SKM-1 treated with dmso at 0.1 percent for 144 hours (cell line): ENCODE results near the gene RFFL.

Source experiments
- DNase-seq: peaks from one replicate; lab custom pipeline; 2025; ENCODE audit not compliant: unreplicated experiment; lab: John Stamatoyannopoulos, UW

RFFL gene

DNA sequence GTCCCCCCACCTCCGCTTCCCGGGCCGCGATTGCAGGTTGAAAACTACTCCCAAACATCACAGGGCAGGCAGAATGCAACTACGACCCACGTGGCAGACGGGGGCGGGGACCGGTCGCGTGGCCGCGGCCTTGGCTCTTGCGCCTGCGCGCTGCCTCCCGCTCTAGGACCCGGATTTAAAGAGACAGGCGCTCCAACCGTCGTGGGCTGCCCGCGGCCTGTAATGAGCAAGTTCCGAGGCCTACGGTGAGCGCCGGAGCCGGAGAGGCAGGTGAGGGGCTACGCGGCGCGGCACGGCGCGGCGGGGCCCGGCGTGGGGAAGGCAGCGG, 83.2 kb downstream of the RFFL start, which contains the start of gene LIG3:
LIG3 (plus strand) TSS at position 160 of the 328 bp plus-strand sequence. CDS start 2,494 bp downstream, outside the sequence.
- DNase-seq, result peak; percentile 92

DNA sequence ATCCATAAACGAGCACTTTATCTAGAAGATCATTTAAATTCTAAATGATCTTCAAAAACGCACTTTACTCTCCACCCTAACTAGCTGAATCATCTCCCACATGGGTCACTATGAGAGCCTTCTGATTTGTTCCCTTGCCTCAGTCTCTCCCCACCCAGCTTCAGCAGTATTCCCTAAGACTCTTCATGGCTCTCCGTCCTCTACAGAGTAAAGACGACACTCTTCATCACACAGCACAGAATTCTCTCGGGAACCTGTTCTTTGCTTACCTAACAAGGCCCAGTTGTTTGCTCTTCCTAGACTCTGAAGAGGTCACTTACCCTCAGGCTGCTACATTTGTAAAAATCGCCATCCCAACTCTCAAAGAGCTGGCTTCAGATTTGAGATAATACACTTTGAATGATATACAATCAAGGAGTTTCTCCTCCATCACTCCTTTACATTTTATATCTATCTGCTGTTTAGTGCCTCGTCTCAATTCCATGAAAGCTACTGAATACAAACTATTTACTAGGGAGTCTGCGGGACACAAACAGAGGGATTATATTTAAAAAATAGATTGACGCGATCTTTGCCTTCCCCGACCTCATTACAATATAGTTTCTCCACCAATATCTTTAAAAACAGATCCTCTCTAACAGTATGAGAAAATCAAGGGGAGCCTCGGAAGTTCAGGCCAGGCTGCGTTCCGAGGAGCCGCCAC, 83.7 kb downstream of the RFFL start:
- no peak for DNase-seq

DNA sequence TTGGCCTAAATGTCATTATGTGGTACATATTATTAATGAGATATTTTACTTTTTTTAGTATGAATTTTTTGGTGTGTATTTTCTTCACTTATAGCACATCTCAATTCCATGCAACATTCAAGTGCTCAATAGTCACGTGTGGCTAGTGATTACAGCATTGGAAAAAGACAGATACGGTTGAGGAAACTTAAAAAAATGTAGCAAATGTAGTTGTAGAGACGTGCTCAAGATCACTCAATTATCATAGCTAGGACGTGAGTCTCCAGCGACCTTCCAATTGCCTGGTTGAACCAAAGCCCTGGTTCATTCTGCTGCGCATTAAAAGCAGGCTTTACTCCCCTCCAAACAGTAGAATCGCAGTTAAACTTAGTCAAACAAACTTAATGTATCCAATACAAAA, 84.4 kb downstream of the RFFL start:
- DNase-seq, result no peak

DNA sequence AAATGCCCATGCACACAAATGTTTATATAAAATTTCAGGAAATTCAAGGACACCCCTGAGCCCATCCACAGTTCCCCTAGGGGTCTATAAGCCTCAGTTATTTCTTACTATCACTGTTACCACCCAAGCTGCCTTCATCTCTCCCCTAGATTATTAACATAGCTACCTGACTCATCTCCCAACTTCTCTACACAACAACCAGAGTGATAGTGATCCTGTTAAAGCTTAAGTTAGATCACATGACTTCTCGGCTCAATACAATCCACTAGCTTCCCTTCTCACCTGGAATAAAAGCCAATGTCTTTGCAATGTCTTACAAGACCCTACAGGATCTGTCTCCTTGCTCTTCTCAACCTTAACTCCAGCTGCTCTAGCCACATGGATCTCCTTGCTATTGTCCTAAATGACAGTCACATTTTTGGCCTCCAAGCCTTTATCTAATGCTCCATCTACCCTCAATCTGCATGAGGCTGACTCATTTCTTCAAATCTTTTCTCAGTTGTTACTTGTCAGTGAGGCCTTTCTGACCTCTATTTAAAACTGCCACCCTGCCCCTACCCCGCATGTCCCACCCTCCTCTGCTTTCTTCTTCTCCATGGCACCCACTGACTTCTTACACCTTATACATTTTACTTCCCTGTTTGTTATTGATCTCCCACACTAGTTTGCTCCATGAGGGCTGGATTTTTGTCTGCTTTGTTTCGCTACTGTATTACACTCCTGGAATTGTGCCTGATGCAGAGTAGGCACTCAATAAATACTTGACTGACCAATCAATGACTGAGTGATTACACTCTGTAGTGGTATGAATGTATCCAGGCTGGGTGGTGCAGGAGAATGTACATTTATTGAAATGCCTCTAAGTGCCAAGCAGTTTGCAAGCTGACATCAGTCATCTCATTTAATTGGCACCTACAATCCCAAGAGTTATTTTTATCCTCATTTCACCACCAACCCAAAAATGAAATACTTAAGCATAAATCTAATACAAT, 88.4 kb downstream of the RFFL start:
- DNase-seq, result no peak

DNA sequence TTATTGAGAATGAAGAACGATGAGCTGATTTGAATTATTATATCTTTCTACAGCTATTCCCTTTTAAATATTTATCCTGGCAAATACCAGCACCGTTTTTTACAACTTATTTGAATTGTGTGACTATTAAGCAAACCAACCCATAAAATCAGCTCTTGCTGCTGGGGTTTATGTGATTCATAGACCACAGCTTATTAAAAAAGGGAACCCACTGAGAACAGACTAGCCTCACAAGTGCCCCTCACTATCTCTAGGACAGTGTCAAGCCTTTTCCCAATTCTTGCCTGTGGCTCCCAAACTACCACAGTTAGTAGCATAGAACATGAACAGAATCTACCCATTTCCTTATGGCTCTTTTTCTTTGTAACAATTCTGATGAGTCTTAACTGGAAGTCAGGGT, 89.3 kb downstream of the RFFL start:
- DNase-seq, result no peak

DNA sequence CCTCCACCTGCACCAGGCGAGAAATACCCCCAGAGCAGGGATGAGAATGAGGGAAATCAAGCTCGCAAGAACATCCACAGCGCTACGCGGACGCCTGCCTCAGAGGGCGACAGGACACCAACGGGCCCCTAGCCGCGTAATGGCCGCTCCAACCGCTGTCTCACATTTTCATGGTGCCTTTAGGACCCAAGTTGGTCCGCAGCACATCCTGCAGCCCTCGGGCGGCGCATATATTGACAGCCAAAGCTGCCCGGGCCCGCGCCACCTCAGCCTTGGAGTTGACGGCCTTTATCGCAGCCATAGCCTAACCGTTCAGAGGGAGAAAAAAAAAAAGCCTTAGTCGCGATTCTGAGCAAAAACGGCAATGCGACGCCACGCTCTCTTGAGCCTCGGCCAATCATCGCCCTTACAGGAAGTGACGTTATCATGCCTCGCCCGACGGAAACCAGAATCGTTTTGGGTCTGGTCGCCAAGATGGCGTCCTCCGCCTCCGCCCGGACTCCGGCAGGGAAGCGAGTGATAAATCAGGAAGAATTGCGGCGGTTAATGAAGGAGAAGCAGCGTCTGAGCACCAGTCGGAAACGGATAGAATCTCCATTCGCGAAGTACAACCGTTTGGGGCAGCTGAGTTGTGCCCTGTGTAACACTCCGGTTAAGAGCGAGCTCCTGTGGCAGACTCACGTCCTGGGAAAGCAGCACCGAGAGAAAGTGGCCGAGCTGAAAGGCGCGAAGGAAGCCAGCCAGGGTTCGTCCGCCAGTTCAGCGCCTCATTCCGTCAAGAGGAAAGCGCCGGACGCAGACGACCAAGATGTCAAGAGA, 102.2 kb downstream of the RFFL start, which contains the start of the genes CCT6B and ZNF830:
CCT6B (minus strand) TSS at position 368 of the 819 bp plus-strand sequence; CDS start at position 301, 67 bp downstream.
ZNF830 (plus strand) TSS at position 448 of the 819 bp plus-strand sequence; CDS start at position 475, 27 bp downstream.
- DNase-seq, result peak; percentile 86

DNA sequence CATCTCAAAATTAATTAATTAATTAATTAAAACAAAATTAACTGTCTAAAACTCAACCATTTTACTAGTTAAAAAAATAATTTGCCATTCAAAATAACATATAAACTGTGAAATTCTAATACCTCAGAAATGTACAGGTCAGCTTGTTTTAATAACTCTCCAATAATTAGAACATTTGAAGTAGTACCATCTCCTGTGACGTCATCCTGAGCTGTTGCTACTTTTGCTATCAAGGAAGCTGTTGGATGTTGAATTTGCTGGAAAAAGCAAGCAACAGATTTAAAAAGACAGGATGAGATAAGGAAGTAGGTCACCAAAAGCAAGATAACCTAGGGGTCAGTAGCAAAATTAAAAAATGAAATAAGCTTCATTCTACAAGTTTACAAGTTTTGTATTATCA, 105.1 kb downstream of the RFFL start:
- no peak for DNase-seq
